Measurements from ENCODE around the gene NMT2. TPM values are rescaled to one million over a fixed set of nuclear protein-coding genes. Genes with fewer than 3 reads are reported as not detected.

Gene NMT2
- total and polyA plus RNA-seq, 2 experiments from 2014 or later: 11.7 to 16.8 TPM

- Mint-ChIP-seq H3K27me3 (ENCODE audit: insufficient read depth, low read depth, poor library complexity) (peaks cover 4% of the 10 kb centered on the region), H3K36me3 (ENCODE audit: low read depth) (no peaks in the 10 kb centered on the region; the same call in 2 of the 3 replicates), H3K4me3 (no peak overlapping the region), H3K27ac (no peak overlapping the region), H3K4me1 (peaks cover 3% of the 10 kb centered on the region; the same call in 1 of the 3 replicates), H3K9me3 (no peaks in the 10 kb centered on the region)
- ATAC-seq (no peak), DNase-seq (ENCODE audit: low spot score) (no peak)
- 0 out of 2 replicates have a peak, but pooled peaks cover 7% of the 10 kb centered on the region for H3K9me2 ChIP-seq (ENCODE audit: insufficient read depth)
- no peaks in the 10 kb centered on the region for H3F3A ChIP-seq (replicated peaks; ENCODE audit: low read depth)
- no peaks in the 10 kb centered on the region for H3K36me3 ChIP-seq (ENCODE audit: insufficient read depth)
- H3K27ac ChIP-seq (ENCODE audit: low read depth): no peak overlapping the region
- H3K4me1 ChIP-seq (ENCODE audit: insufficient read depth): no peaks in the 10 kb centered on the region
- H3K4me3 ChIP-seq: no peak overlapping the region
- TF ChIP-seq CREB1 (CRISPR knock-in tag; IDR thresholded peaks at IDR 0.05; ENCODE audit: low read depth) (no peak), NANOG (IDR thresholded peaks at IDR 0.05; ENCODE audit: borderline replicate concordance) (no peak), POLR2AphosphoS5 (IDR thresholded peaks at IDR 0.05; ENCODE audit: low read depth) (no peak), STAT1 (IDR thresholded peaks at IDR 0.05; ENCODE audit: unreplicated experiment) (no peak), JUNB (IDR thresholded peaks at IDR 0.05; ENCODE audit: unreplicated experiment) (no peak), ZNF114 (CRISPR knock-in tag; IDR thresholded peaks at IDR 0.05) (no peak), EZH2 (IDR thresholded peaks at IDR 0.05; ENCODE audit: low read depth, unreplicated experiment) (no peak), CTCF (conservative IDR thresholded peaks at IDR 0.05; ENCODE audit: low read depth in 2 of 2) (no peak), ZNF331 (CRISPR knock-in tag; IDR thresholded peaks at IDR 0.05; ENCODE audit: low read depth) (no peak), ETS1 (IDR thresholded peaks at IDR 0.05) (no peak), EZH2phosphoT487 (IDR thresholded peaks at IDR 0.05; ENCODE audit: unreplicated experiment) (no peak)
- TF ChIP-seq, protein P1, sequence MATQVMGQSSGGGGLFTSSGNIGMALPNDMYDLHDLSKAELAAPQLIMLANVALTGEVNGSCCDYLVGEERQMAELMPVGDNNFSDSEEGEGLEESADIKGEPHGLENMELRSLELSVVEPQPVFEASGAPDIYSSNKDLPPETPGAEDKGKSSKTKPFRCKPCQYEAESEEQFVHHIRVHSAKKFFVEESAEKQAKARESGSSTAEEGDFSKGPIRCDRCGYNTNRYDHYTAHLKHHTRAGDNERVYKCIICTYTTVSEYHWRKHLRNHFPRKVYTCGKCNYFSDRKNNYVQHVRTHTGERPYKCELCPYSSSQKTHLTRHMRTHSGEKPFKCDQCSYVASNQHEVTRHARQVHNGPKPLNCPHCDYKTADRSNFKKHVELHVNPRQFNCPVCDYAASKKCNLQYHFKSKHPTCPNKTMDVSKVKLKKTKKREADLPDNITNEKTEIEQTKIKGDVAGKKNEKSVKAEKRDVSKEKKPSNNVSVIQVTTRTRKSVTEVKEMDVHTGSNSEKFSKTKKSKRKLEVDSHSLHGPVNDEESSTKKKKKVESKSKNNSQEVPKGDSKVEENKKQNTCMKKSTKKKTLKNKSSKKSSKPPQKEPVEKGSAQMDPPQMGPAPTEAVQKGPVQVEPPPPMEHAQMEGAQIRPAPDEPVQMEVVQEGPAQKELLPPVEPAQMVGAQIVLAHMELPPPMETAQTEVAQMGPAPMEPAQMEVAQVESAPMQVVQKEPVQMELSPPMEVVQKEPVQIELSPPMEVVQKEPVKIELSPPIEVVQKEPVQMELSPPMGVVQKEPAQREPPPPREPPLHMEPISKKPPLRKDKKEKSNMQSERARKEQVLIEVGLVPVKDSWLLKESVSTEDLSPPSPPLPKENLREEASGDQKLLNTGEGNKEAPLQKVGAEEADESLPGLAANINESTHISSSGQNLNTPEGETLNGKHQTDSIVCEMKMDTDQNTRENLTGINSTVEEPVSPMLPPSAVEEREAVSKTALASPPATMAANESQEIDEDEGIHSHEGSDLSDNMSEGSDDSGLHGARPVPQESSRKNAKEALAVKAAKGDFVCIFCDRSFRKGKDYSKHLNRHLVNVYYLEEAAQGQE (IDR thresholded peaks at IDR 0.05; ENCODE audit: unreplicated experiment): no peak
- TF ChIP-seq, protein P2, sequence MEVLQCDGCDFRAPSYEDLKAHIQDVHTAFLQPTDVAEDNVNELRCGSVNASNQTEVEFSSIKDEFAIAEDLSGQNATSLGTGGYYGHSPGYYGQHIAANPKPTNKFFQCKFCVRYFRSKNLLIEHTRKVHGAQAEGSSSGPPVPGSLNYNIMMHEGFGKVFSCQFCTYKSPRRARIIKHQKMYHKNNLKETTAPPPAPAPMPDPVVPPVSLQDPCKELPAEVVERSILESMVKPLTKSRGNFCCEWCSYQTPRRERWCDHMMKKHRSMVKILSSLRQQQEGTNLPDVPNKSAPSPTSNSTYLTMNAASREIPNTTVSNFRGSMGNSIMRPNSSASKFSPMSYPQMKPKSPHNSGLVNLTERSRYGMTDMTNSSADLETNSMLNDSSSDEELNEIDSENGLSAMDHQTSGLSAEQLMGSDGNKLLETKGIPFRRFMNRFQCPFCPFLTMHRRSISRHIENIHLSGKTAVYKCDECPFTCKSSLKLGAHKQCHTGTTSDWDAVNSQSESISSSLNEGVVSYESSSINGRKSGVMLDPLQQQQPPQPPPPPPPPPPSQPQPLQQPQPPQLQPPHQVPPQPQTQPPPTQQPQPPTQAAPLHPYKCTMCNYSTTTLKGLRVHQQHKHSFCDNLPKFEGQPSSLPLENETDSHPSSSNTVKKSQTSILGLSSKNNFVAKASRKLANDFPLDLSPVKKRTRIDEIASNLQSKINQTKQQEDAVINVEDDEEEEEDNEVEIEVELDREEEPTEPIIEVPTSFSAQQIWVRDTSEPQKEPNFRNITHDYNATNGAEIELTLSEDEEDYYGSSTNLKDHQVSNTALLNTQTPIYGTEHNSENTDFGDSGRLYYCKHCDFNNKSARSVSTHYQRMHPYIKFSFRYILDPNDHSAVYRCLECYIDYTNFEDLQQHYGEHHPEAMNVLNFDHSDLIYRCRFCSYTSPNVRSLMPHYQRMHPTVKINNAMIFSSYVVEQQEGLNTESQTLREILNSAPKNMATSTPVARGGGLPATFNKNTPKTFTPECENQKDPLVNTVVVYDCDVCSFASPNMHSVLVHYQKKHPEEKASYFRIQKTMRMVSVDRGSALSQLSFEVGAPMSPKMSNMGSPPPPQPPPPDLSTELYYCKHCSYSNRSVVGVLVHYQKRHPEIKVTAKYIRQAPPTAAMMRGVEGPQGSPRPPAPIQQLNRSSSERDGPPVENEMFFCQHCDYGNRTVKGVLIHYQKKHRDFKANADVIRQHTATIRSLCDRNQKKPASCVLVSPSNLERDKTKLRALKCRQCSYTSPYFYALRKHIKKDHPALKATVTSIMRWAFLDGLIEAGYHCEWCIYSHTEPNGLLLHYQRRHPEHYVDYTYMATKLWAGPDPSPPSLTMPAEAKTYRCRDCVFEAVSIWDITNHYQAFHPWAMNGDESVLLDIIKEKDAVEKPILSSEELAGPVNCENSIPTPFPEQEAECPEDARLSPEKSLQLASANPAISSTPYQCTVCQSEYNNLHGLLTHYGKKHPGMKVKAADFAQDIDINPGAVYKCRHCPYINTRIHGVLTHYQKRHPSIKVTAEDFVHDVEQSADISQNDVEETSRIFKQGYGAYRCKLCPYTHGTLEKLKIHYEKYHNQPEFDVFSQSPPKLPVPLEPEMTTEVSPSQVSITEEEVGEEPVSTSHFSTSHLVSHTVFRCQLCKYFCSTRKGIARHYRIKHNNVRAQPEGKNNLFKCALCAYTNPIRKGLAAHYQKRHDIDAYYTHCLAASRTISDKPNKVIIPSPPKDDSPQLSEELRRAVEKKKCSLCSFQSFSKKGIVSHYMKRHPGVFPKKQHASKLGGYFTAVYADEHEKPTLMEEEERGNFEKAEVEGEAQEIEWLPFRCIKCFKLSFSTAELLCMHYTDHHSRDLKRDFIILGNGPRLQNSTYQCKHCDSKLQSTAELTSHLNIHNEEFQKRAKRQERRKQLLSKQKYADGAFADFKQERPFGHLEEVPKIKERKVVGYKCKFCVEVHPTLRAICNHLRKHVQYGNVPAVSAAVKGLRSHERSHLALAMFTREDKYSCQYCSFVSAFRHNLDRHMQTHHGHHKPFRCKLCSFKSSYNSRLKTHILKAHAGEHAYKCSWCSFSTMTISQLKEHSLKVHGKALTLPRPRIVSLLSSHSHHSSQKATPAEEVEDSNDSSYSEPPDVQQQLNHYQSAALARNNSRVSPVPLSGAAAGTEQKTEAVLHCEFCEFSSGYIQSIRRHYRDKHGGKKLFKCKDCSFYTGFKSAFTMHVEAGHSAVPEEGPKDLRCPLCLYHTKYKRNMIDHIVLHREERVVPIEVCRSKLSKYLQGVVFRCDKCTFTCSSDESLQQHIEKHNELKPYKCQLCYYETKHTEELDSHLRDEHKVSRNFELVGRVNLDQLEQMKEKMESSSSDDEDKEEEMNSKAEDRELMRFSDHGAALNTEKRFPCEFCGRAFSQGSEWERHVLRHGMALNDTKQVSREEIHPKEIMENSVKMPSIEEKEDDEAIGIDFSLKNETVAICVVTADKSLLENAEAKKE (CRISPR knock-in tag; IDR thresholded peaks at IDR 0.05): no peak
- H3K79me2 ChIP-seq (replicated peaks; ENCODE audit: insufficient read depth): peaks cover 48% of the 10 kb centered on the region
- no peaks in the 10 kb centered on the region for H3K27me3 ChIP-seq (ENCODE audit: insufficient read depth)
- peaks cover 4% of the 10 kb centered on the region; the same call in 1 of the 2 replicates for H4K20me1 ChIP-seq (replicated peaks; ENCODE audit: insufficient read depth)
- H3K4me2 ChIP-seq: no peak overlapping the region
- no peak overlapping the region for H2AFZ ChIP-seq
These were observed 17.9 kb downstream of the NMT2 start for GRCh38 chr10:15150563-15150962.
